H9 (cell line): ENCODE results near the gene NUP205. TPM values are rescaled to one million over a fixed set of nuclear protein-coding genes. Genes with fewer than 3 reads are reported as not detected.

Source experiments
- DNase-seq: peaks from one replicate; pipeline ENCODE4 v3.0.0-alpha.2; 2017
- H2AFZ ChIP-seq: one replicate; pipeline ENCODE4 v1.6.1; 2013; ENCODE audit warnings: mild to moderate bottlenecking, low read length, control low read depth, moderate library complexity
- H2AK5ac ChIP-seq: 2 replicates; pipeline ENCODE4 v1.6.1; 2013; ENCODE audit warnings: low read length, control low read depth, mixed read lengths; ENCODE audit not compliant: insufficient read length
- H2BK120ac ChIP-seq: one replicate; pipeline ENCODE4 v1.6.1; 2013; ENCODE audit warnings: low read depth, mild to moderate bottlenecking, low read length, control low read depth, inconsistent platforms; ENCODE audit not compliant: poor library complexity, severe bottlenecking
- H2BK12ac ChIP-seq: 2 replicates; pipeline ENCODE4 v1.6.1; 2013; ENCODE audit warnings: low read length, control low read depth, mixed read lengths, low read depth; ENCODE audit not compliant: insufficient read length
- H2BK15ac ChIP-seq: 2 replicates; pipeline ENCODE4 v1.6.1; 2013; ENCODE audit warnings: low read depth, low read length, control low read depth
- H2BK20ac ChIP-seq: one replicate; pipeline ENCODE4 v1.6.1; 2013; ENCODE audit warnings: low read depth, mild to moderate bottlenecking, low read length, control low read depth, inconsistent platforms; ENCODE audit not compliant: poor library complexity, severe bottlenecking
- H2BK5ac ChIP-seq: 2 replicates; pipeline ENCODE4 v1.6.1; 2013; ENCODE audit warnings: low read length, control low read depth, mixed read lengths; ENCODE audit not compliant: insufficient read length
- H3K14ac ChIP-seq: 2 replicates; pipeline ENCODE4 v1.6.1; 2013; ENCODE audit warnings: low read length, control low read depth; ENCODE audit not compliant: insufficient read depth
- H3K18ac ChIP-seq: 2 replicates; pipeline ENCODE4 v1.6.1; 2013; ENCODE audit warnings: low read depth, mild to moderate bottlenecking, mixed read lengths, low read length, control low read depth; ENCODE audit not compliant: insufficient read length
- H3K23ac ChIP-seq: 2 replicates; pipeline ENCODE4 v1.6.1; 2013; ENCODE audit warnings: low read length, control low read depth, mixed read lengths, low read depth; ENCODE audit not compliant: insufficient read length
- H3K23me2 ChIP-seq: 2 replicates; pipeline ENCODE4 v1.6.1; 2013; ENCODE audit warnings: low read depth, mild to moderate bottlenecking, mixed read lengths, low read length, control low read depth; ENCODE audit not compliant: insufficient read length, poor library complexity, severe bottlenecking
- H3K27ac ChIP-seq: 2 replicates; pipeline ENCODE4 v1.5.1; 2013; ENCODE audit warnings: low read length, control low read depth, mixed read lengths, low read depth; ENCODE audit not compliant: insufficient read length
- H3K27me3 ChIP-seq: 2 replicates; pipeline ENCODE4 v1.6.1; 2013; ENCODE audit warnings: low read length, control low read depth, inconsistent platforms; ENCODE audit not compliant: insufficient read depth
- H3K4ac ChIP-seq: 2 replicates; pipeline ENCODE4 v1.6.1; 2013; ENCODE audit warnings: low read depth, mild to moderate bottlenecking, control low read depth, inconsistent platforms, low read length, moderate library complexity
- H3K4me1 ChIP-seq: 2 replicates; pipeline ENCODE4 v1.6.1; 2013; ENCODE audit warnings: low read length, control low read depth, inconsistent platforms; ENCODE audit not compliant: insufficient read depth
- H3K4me2 ChIP-seq: 2 replicates; pipeline ENCODE4 v1.6.1; 2013; ENCODE audit warnings: low read length, control low read depth, mixed read lengths; ENCODE audit not compliant: insufficient read length, insufficient read depth
- H3K56ac ChIP-seq: 2 replicates; pipeline ENCODE4 v1.6.1; 2013; ENCODE audit warnings: low read depth, mild to moderate bottlenecking, mixed read lengths, low read length, control low read depth; ENCODE audit not compliant: insufficient read length
- H3K79me1 ChIP-seq: 2 replicates; pipeline ENCODE4 v1.6.1; 2013; ENCODE audit warnings: low read depth, mild to moderate bottlenecking, moderate library complexity, low read length, control low read depth, inconsistent platforms; ENCODE audit not compliant: insufficient read depth, poor library complexity, severe bottlenecking
- H3K79me2 ChIP-seq: 2 replicates; pipeline ENCODE4 v1.6.1; 2013; ENCODE audit warnings: low read length, control low read depth, inconsistent platforms; ENCODE audit not compliant: insufficient read depth
- H3K9ac ChIP-seq: 2 replicates; pipeline ENCODE4 v1.6.1; 2013; ENCODE audit warnings: low read length, control low read depth, mixed read lengths; ENCODE audit not compliant: insufficient read length; ENCODE audit errors: extremely low read depth
- H3K9me3 ChIP-seq: one replicate; pipeline ENCODE4 v1.6.1; 2013; ENCODE audit warnings: low read depth, low read length, inconsistent platforms; ENCODE audit not compliant: control insufficient read depth
- H3T11ph ChIP-seq: one replicate; pipeline ENCODE4 v1.6.1; 2013; ENCODE audit warnings: mild to moderate bottlenecking, low read length, control low read depth, inconsistent platforms
- H4K20me1 ChIP-seq: one replicate; pipeline ENCODE4 v1.6.1; 2013; ENCODE audit not compliant: control insufficient read depth, insufficient read length, insufficient read depth
- H4K5ac ChIP-seq: 2 replicates; pipeline ENCODE4 v1.6.1; 2013; ENCODE audit warnings: low read depth, mild to moderate bottlenecking, mixed read lengths, low read length, control low read depth; ENCODE audit not compliant: insufficient read length
- H4K8ac ChIP-seq: replicated peaks from 2 replicates; pipeline ENCODE4 v1.6.1; 2013; ENCODE audit warnings: low read length, control low read depth, mixed read lengths, low read depth; ENCODE audit not compliant: insufficient read length
- H4K91ac ChIP-seq: 2 replicates; pipeline ENCODE4 v1.6.1; 2013; ENCODE audit warnings: low read depth, mild to moderate bottlenecking, moderate library complexity, mixed read lengths, low read length, control low read depth; ENCODE audit not compliant: insufficient read length
- H3K27ac Mint-ChIP-seq, 3 experiments: 2 replicates in 2 of 3; 3 replicates in 1 of 3; pipeline ENCODE4 v1.8.0; 2020 to 2021; ENCODE audit warnings: mixed read lengths in 3 of 3, mild to moderate bottlenecking in 1 of 3, moderate library complexity in 1 of 3
- H3K27me3 Mint-ChIP-seq: 2 replicates; pipeline ENCODE4 v1.8.0; 2021; ENCODE audit warnings: low read depth, mild to moderate bottlenecking, moderate library complexity, mixed read lengths
- H3K36me3 Mint-ChIP-seq, 3 experiments: 2 replicates in 2 of 3; 3 replicates in 1 of 3; pipeline ENCODE4 v1.8.0; 2020 to 2021; ENCODE audit warnings: low read depth in 3 of 3, mixed read lengths in 3 of 3; ENCODE audit not compliant: insufficient read depth in 1 of 3
- H3K4me1 Mint-ChIP-seq, 2 experiments: 2 replicates each; pipeline ENCODE4 v1.8.0; 2020; ENCODE audit warnings: mixed read lengths in 2 of 2
- H3K4me3 Mint-ChIP-seq, 2 experiments: 2 replicates in 1 of 2; 3 replicates in 1 of 2; pipeline ENCODE4 v1.8.0; 2020 to 2021; ENCODE audit warnings: mild to moderate bottlenecking in 2 of 2, mixed read lengths in 2 of 2, moderate library complexity in 1 of 2
- H3K9me3 Mint-ChIP-seq, 2 experiments: 2 replicates in 1 of 2; 3 replicates in 1 of 2; pipeline ENCODE4 v1.8.0; 2020; ENCODE audit warnings: mild to moderate bottlenecking in 2 of 2, mixed read lengths in 2 of 2, moderate library complexity in 1 of 2
- WGBS: extraction: QIAGEN DNeasy Blood & Tissue Kit; methylation state at CpG from one replicate; pipeline ENCODE4 v1.1.7; 2013; ENCODE audit warnings: missing lambda C conversion rate, low lambda C conversion rate, mixed read lengths; ENCODE audit not compliant: insufficient read length; ENCODE audit errors: extremely low coverage; 5-methylcytosine and 5-hydroxymethylcytosine counted together
- total RNA-seq: library from RNA; stranded (reverse); gene quantifications from 2 replicates; pipeline ENCODE4 v1.2.1, GENCODE V29; 2021
- TF ChIP-seq, protein P1 (sequence below): fragments of 200-600 bp; sonication (generic); conservative IDR thresholded peaks from 3 replicates; pipeline ENCODE4 v1.8.0; 2021; ENCODE audit warnings: antibody characterized with exemption, mild to moderate bottlenecking

Gene NUP205
- total RNA-seq, 1 experiment from 2014 or later, result 158 TPM

DNA sequence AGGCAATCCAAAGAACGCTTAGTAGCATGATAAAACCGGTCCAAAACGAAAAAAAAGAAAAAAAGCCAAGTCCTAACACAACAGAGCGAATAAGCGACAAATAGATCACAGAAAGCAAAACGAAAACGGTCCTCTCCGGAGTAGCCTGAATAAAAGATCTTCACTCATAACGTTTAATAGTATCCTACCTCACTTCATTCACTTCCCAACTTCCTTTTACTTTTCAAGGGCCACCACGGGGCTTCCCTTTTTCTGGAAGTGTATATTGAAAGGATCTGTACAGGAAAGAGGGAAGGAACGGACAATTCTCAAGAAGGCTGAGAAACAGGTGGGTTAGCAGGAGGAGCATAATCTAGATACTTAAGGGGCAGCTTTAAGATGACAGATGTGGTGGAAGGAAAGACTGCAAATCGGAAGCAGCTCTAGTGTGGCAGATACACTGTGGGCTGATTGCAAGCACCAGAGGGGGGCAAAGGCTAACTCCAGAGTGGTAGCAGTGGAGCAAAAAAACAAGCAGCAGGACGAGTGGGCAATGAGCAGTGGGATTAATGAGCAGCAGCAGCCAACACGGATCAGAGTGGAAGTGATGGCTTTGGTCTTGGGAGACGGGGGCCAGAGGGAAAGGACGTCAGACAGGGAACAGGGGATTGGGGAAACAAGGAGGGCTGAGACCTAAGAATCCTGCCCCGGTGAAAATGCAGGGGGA, 48.7 kb upstream of the NUP205 start:
- no peak overlapping the region for H3K4ac ChIP-seq
- DNase-seq, result peak; percentile 28

More for the DNA sequence above, 48.7 kb upstream of the NUP205 start:
- peaks cover 4 to 9% of the 10 kb centered on the region in 2 experiments; a peak in 3 of 4 replicates for H3K4me1 Mint-ChIP-seq
- peaks cover 3% of the 10 kb centered on the region; the same call in 1 of the 2 replicates for H3K4me1 ChIP-seq
- H2BK120ac ChIP-seq, result no peak overlapping the region
- H3K9ac ChIP-seq, result peak overlapping the region; percentile 96
- no CpG with 5 or more reads among the region's 17 CpGs for WGBS
- no peak overlapping the region for H3K56ac ChIP-seq
- H3K27me3 ChIP-seq, result no peaks in the 10 kb centered on the region
- H2BK5ac ChIP-seq, result no peak overlapping the region
- H3K36me3 Mint-ChIP-seq, result no peaks in the 10 kb centered on the region
- no peaks in the 10 kb centered on the region for H3K9me3 Mint-ChIP-seq
- H3K4me2 ChIP-seq, result peak overlapping the region; percentile 97
- H4K8ac ChIP-seq, result no peak overlapping the region
- H4K20me1 ChIP-seq, result peaks cover 2% of the 10 kb centered on the region
- no peak overlapping the region for H3K4me3 Mint-ChIP-seq
- no peaks in the 10 kb centered on the region for H3K9me3 ChIP-seq
- peaks cover 3% of the 10 kb centered on the region for H3K79me1 ChIP-seq
- H4K91ac ChIP-seq, result no peak overlapping the region
- no peak overlapping the region for H2BK12ac ChIP-seq
- peaks cover 6% of the 10 kb centered on the region; the same call in 1 of the 2 replicates for H3K79me2 ChIP-seq
- H3K18ac ChIP-seq, result peak overlapping the region; percentile 7
- H2AK5ac ChIP-seq, result no peak overlapping the region
- H3K27ac ChIP-seq, result no peak overlapping the region
- H3K14ac ChIP-seq, result peak overlapping the region; percentile 41
- no peaks in the 10 kb centered on the region for H3K27me3 Mint-ChIP-seq
- H3K23ac ChIP-seq, result no peak overlapping the region
- no peak overlapping the region for H2AFZ ChIP-seq
- no peak overlapping the region for H4K5ac ChIP-seq
- H3T11ph ChIP-seq, result no peak overlapping the region
- H2BK15ac ChIP-seq, result no peak overlapping the region
- no peak overlapping the region for H3K27ac Mint-ChIP-seq
- peaks cover 14% of the 10 kb centered on the region for H3K23me2 ChIP-seq
- H2BK20ac ChIP-seq, result no peak overlapping the region
- TF ChIP-seq, protein P1, sequence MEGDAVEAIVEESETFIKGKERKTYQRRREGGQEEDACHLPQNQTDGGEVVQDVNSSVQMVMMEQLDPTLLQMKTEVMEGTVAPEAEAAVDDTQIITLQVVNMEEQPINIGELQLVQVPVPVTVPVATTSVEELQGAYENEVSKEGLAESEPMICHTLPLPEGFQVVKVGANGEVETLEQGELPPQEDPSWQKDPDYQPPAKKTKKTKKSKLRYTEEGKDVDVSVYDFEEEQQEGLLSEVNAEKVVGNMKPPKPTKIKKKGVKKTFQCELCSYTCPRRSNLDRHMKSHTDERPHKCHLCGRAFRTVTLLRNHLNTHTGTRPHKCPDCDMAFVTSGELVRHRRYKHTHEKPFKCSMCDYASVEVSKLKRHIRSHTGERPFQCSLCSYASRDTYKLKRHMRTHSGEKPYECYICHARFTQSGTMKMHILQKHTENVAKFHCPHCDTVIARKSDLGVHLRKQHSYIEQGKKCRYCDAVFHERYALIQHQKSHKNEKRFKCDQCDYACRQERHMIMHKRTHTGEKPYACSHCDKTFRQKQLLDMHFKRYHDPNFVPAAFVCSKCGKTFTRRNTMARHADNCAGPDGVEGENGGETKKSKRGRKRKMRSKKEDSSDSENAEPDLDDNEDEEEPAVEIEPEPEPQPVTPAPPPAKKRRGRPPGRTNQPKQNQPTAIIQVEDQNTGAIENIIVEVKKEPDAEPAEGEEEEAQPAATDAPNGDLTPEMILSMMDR, result no peak
